A549 (cell line): Measurements from ENCODE around the gene UNC45A. TPM values are rescaled to one million over a fixed set of nuclear protein-coding genes. Genes with fewer than 3 reads are reported as not detected.

Experiments used
- ATAC-seq, 2 experiments: fragments of 200-7000 bp in 1 of 2; fragments of >200 bp in 1 of 2; cut with Nextera tagmentation in 1 of 2; cut with Tn5 transposase in 1 of 2; 3 replicates each; pipeline versions ENCODE4 v1.8.0 to v1.9.1; 2018 to 2020; ENCODE audit warnings: mild to moderate bottlenecking in 1 of 2, moderate library complexity in 1 of 2
- CTCF ChIA-PET: fragments of 300-600 bp; sonication (Branson Sonifier 250); formaldehyde crosslinking; extraction: SDS; loops from one replicate; lab custom pipeline; 2021; ENCODE audit warnings: antibody characterized with exemption, inconsistent platforms; lab: Yijun Ruan, JAX
- POLR2A ChIA-PET: fragments of 350-600 bp; formaldehyde crosslinking; extraction: SDS; loops from one replicate; lab custom pipeline; 2021; ENCODE audit warnings: antibody characterized with exemption, inconsistent platforms; lab: Yijun Ruan, JAX
- DNase-seq, 2 experiments: peaks; one replicate each; pipeline versions ENCODE4 v3.0.0 to v3.0.0-alpha.2; 2011 to 2016; ENCODE audit warnings: low read depth in 1 of 2, low spot score in 1 of 2
- FAIRE-seq: peaks from 2 replicates; lab custom pipeline; 2011; peaks lifted over from hg19 to GRCh38; lab: Jason Lieb, UNC
- H3K27ac ChIP-seq, 2 experiments: fragments of >200 bp; sonication (Bioruptor Twin); formaldehyde crosslinking; 3 replicates each; pipeline ENCODE4 v1.5.1; 2016 to 2017
- H3K4me1 ChIP-seq: fragments of >200 bp; sonication (Bioruptor Twin); formaldehyde crosslinking; 3 replicates; pipeline ENCODE4 v1.6.1; 2016
- H3K4me2 ChIP-seq: fragments of >200 bp; sonication (Bioruptor Twin); formaldehyde crosslinking; 3 replicates; pipeline ENCODE4 v1.6.1; 2016
- H3K4me3 ChIP-seq: fragments of >200 bp; sonication (Bioruptor Twin); formaldehyde crosslinking; 3 replicates; pipeline ENCODE4 v1.5.1; 2016
- H3K9me3 ChIP-seq: fragments of >200 bp; sonication (Bioruptor Twin); formaldehyde crosslinking; 3 replicates; pipeline ENCODE4 v1.6.1; 2016
- BCL3 ChIP-seq: fragments of >200 bp; sonication (Bioruptor Twin); formaldehyde crosslinking; IDR thresholded peaks from 3 replicates; pipeline ENCODE4 v1.6.1; 2016
- BHLHE40 ChIP-seq: IDR thresholded peaks from 2 replicates; pipeline ENCODE4 v1.6.1; 2012; ENCODE audit warnings: low read depth, low read length, inconsistent platforms
- CHD2 ChIP-seq: fragments of 150-350 bp; IDR thresholded peaks from 2 replicates; pipeline ENCODE4 v1.6.1; 2014; ENCODE audit warnings: low read length; ENCODE audit not compliant: partially characterized antibody
- CHD4 ChIP-seq: fragments of 200-600 bp; sonication (generic); IDR thresholded peaks from 2 replicates; pipeline ENCODE4 v1.6.1; 2016; ENCODE audit warnings: antibody characterized with exemption, mild to moderate bottlenecking, borderline replicate concordance
- E2F6 ChIP-seq: IDR thresholded peaks from 2 replicates; pipeline ENCODE4 v1.6.1; 2012; ENCODE audit warnings: low read depth, borderline replicate concordance
- EHF ChIP-seq: fragments of 250-450 bp; sonication (Bioruptor Pico); IDR thresholded peaks from 2 replicates; pipeline ENCODE4 v1.5.0; 2020; ENCODE audit warnings: mild to moderate bottlenecking
- EHMT2 ChIP-seq: fragments of 200-600 bp; sonication (generic); IDR thresholded peaks from 2 replicates; pipeline ENCODE4 v1.6.1; 2016; ENCODE audit warnings: antibody characterized with exemption, low read depth, mild to moderate bottlenecking, moderate library complexity
- ELK1 ChIP-seq: fragments of 150-350 bp; IDR thresholded peaks from 2 replicates; pipeline ENCODE4 v1.6.1; 2014; ENCODE audit warnings: low read depth, mild to moderate bottlenecking, low read length
- EP300 ChIP-seq, 2 experiments: fragments of >200 bp; sonication (Bioruptor Twin); formaldehyde crosslinking; IDR thresholded peaks; 2 replicates in 1 of 2; 3 replicates in 1 of 2; pipeline ENCODE4 v1.6.1; 2016 to 2017
- ESRRA ChIP-seq: fragments of 150-350 bp; IDR thresholded peaks from 2 replicates; pipeline ENCODE4 v1.6.1; 2014; ENCODE audit warnings: mild to moderate bottlenecking, low read length, borderline replicate concordance
- FOSB ChIP-seq: fragments of 250-450 bp; sonication (Bioruptor Pico); IDR thresholded peaks from 2 replicates; pipeline ENCODE4 v1.5.0; 2020; ENCODE audit warnings: mild to moderate bottlenecking, moderate library complexity
- FOXS1 ChIP-seq: fragments of 250-450 bp; sonication (Bioruptor Pico); IDR thresholded peaks from 2 replicates; pipeline ENCODE4 v1.5.0; 2020; ENCODE audit warnings: mild to moderate bottlenecking, moderate library complexity
- GATA3 ChIP-seq: IDR thresholded peaks from 2 replicates; pipeline ENCODE4 v1.6.1; 2012; ENCODE audit warnings: borderline replicate concordance
- HDAC2 ChIP-seq: fragments of 200-600 bp; sonication (generic); IDR thresholded peaks from 2 replicates; pipeline ENCODE4 v1.6.1; 2016
- HES2 ChIP-seq: fragments of >200 bp; sonication (Bioruptor Twin); formaldehyde crosslinking; IDR thresholded peaks from 2 replicates; pipeline ENCODE4 v1.6.1; 2016
- HOXB13 ChIP-seq: fragments of 250-450 bp; sonication (Bioruptor Pico); IDR thresholded peaks from 2 replicates; pipeline ENCODE4 v1.5.0; 2020; ENCODE audit warnings: low read depth, mild to moderate bottlenecking, moderate library complexity
- HOXB5 ChIP-seq: fragments of 250-450 bp; sonication (Bioruptor Pico); IDR thresholded peaks from 2 replicates; pipeline ENCODE4 v1.5.0; 2020; ENCODE audit warnings: mild to moderate bottlenecking, moderate library complexity
- KDM1A ChIP-seq: fragments of 200-600 bp; sonication (generic); IDR thresholded peaks from 2 replicates; pipeline ENCODE4 v1.6.1; 2016; ENCODE audit warnings: low read depth, mild to moderate bottlenecking
- KDM5A ChIP-seq: fragments of 200-600 bp; sonication (generic); IDR thresholded peaks from 2 replicates; pipeline ENCODE4 v1.6.1; 2016; ENCODE audit warnings: antibody characterized with exemption, mild to moderate bottlenecking
- MYC ChIP-seq: IDR thresholded peaks from 2 replicates; pipeline ENCODE4 v1.6.1; 2012; ENCODE audit warnings: mild to moderate bottlenecking, inconsistent platforms, low read length, improper control_type of control experiment, borderline replicate concordance
- NFE2L2 ChIP-seq: fragments of 150-350 bp; conservative IDR thresholded peaks from 2 replicates; pipeline ENCODE4 v1.6.1; 2014; ENCODE audit warnings: low read length
- NPAS2 ChIP-seq: fragments of 250-450 bp; sonication (Bioruptor Pico); IDR thresholded peaks from 2 replicates; pipeline ENCODE4 v1.8.0; 2022; ENCODE audit warnings: mild to moderate bottlenecking, moderate library complexity, borderline replicate concordance
- NR3C1 ChIP-seq: fragments of >200 bp; sonication (Bioruptor Twin); formaldehyde crosslinking; IDR thresholded peaks from 3 replicates; pipeline ENCODE4 v1.6.1; 2017
- PHF8 ChIP-seq: fragments of 200-600 bp; sonication (generic); IDR thresholded peaks from 2 replicates; pipeline ENCODE4 v1.6.1; 2016; ENCODE audit warnings: low read depth, mild to moderate bottlenecking, antibody characterized with exemption, moderate library complexity, borderline replicate concordance
- POLR2A ChIP-seq: IDR thresholded peaks from 2 replicates; pipeline ENCODE4 v1.6.1; 2012; ENCODE audit warnings: mild to moderate bottlenecking, low read length
- RAD21 ChIP-seq, 2 experiments: fragments of >200 bp in 1 of 2; sonication (Bioruptor Twin) in 1 of 2; formaldehyde crosslinking in 1 of 2; IDR thresholded peaks in 1 of 2; conservative IDR thresholded peaks in 1 of 2; 2 replicates in 1 of 2; 3 replicates in 1 of 2; pipeline ENCODE4 v1.6.1; 2012 to 2018; ENCODE audit warnings: inconsistent platforms in 1 of 2
- RARB ChIP-seq: fragments of 250-450 bp; sonication (Bioruptor Pico); IDR thresholded peaks from 2 replicates; pipeline ENCODE4 v1.8.0; 2021; ENCODE audit warnings: mild to moderate bottlenecking, moderate library complexity
- REST ChIP-seq: fragments of 200-600 bp; sonication (generic); IDR thresholded peaks from 2 replicates; pipeline ENCODE4 v1.6.1; 2016; ENCODE audit warnings: antibody characterized with exemption, mild to moderate bottlenecking, moderate library complexity
- SMC3 ChIP-seq: fragments of >200 bp; sonication (Bioruptor Twin); formaldehyde crosslinking; IDR thresholded peaks from 3 replicates; pipeline ENCODE4 v1.6.1; 2018; ENCODE audit warnings: inconsistent platforms
- TFCP2L1 ChIP-seq: fragments of 250-450 bp; sonication (Bioruptor Pico); IDR thresholded peaks from 2 replicates; pipeline ENCODE4 v1.5.0; 2021; ENCODE audit warnings: mild to moderate bottlenecking
- TP53 ChIP-seq: fragments of 250-450 bp; sonication (Bioruptor Pico); IDR thresholded peaks from 2 replicates; pipeline ENCODE4 v1.5.0; 2021; ENCODE audit warnings: mild to moderate bottlenecking, moderate library complexity
- USF2 ChIP-seq: fragments of 450-650 bp; IDR thresholded peaks from 2 replicates; pipeline ENCODE4 v1.6.1; 2014; ENCODE audit warnings: antibody characterized with exemption
- ZC3H11A ChIP-seq: fragments of 450-650 bp; IDR thresholded peaks from 2 replicates; pipeline ENCODE4 v1.6.1; 2014; ENCODE audit warnings: antibody characterized with exemption, mild to moderate bottlenecking
- ZNF302 ChIP-seq: fragments of 250-450 bp; sonication (Bioruptor Pico); IDR thresholded peaks from 2 replicates; pipeline ENCODE4 v1.9.0; 2021; ENCODE audit warnings: inconsistent platforms, mild to moderate bottlenecking, moderate library complexity
- ZSCAN20 ChIP-seq: fragments of 250-450 bp; sonication (Bioruptor Pico); IDR thresholded peaks from 2 replicates; pipeline ENCODE4 v1.8.0; 2022; ENCODE audit warnings: mild to moderate bottlenecking, moderate library complexity
- WGBS: methylation state at CpG from one replicate; pipeline ENCODE4 v1.1.6; 2017; ENCODE audit errors: missing lambda C conversion rate; 5-methylcytosine and 5-hydroxymethylcytosine counted together
- polyA plus RNA-seq, 4 experiments: library from polyadenylated mRNA; depleted of rRNA in 3 of 4; stranded (reverse); fragments of >200 nt; fragmentation: RNase III in 1 of 4; extraction: RNeasy Plus Mini Kit Qiagen cat#74134 plus additional on column Dnase treatment in 1 of 4; gene quantifications; 2 replicates in 3 of 4; 3 replicates in 1 of 4; pipeline ENCODE4 v1.2.3, GENCODE V29; 2011 to 2017

The UNC45A gene
- polyA plus RNA-seq, 2 of the 4 experiments (the other 2 are of a cell fraction), result 48.2 to 80.4 TPM

GRCh38 chr15:90934256-90934948 lies 683 bp upstream of the UNC45A start:
- peaks cover 30% of the 10 kb centered on the region for H3K4me1 ChIP-seq
- peak overlapping the region; percentile 73 for H3K4me3 ChIP-seq
- H3K27ac ChIP-seq, result peak overlapping the region; percentile 82 to 91
- ATAC-seq (peak; percentile 44 to 69), FAIRE-seq (no peak), DNase-seq (peak; percentile 91 to 98)
- H3K4me2 ChIP-seq, result peak overlapping the region; percentile 94
- ChIA-PET CTCF (interaction anchor here (0.6 to 16.4 kb wide), 39 partner anchors 11 to 791 kb away, joined by 3 to 536 read pairs (median 5); partner anchors contain the start of genes FES, FURIN, MAN2A2 and RCCD1), POLR2A (interaction anchor here (0.8 to 2.3 kb wide), 3 partner anchors 10 to 20 kb away, joined by 4 to 11 read pairs (median 5); partner anchors contain the start of gene RCCD1)
- no peaks in the 10 kb centered on the region for H3K9me3 ChIP-seq
- 4% methylated on average over 18 of the region's 19 CpGs for WGBS
- no peak for TF ChIP-seq TFCP2L1
- no peak for TF ChIP-seq ELK1
- 0 out of 2 replicates have a peak, but pooled peaks have one; percentile 25 for TF ChIP-seq HOXB5
- TF ChIP-seq BCL3, result no peak
- TF ChIP-seq PHF8, result no peak
- no peak for TF ChIP-seq E2F6
- no peak for TF ChIP-seq CHD2
- no peak; the same call in 1 of the 2 replicates for TF ChIP-seq HOXB13
- no peak for TF ChIP-seq KDM5A
- TF ChIP-seq ZSCAN20 (CRISPR knock-in tag), result no peak
- no peak for TF ChIP-seq FOSB (CRISPR knock-in tag)
- no peak for TF ChIP-seq NFE2L2
- TF ChIP-seq KDM1A, result no peak
- no peak for TF ChIP-seq ESRRA
- TF ChIP-seq CHD4, result no peak
- TF ChIP-seq MYC, result no peak
- TF ChIP-seq ZNF302, result no peak
- TF ChIP-seq EHF (CRISPR knock-in tag), result no peak
- no peak for TF ChIP-seq HDAC2
- TF ChIP-seq GATA3, result no peak
- TF ChIP-seq HES2, result no peak
- no peak for TF ChIP-seq NR3C1
- no peak for TF ChIP-seq FOXS1 (CRISPR knock-in tag)
- peak; percentile 64 for TF ChIP-seq SMC3
- TF ChIP-seq RARB (CRISPR knock-in tag), result no peak
- peak; percentile 77 to 81 for TF ChIP-seq RAD21 (conservative IDR thresholded peaks at IDR 0.05 in 1 of 2, IDR thresholded peaks at IDR 0.05 in 1 of 2)
- no peak for TF ChIP-seq EP300 (IDR thresholded peaks at IDR 0.05)
- no peak for TF ChIP-seq USF2
- TF ChIP-seq TP53 (CRISPR knock-in tag), result 0 out of 2 replicates have a peak, but pooled peaks have one; percentile 4
- no peak for TF ChIP-seq ZC3H11A
- no peak for TF ChIP-seq POLR2A
- no peak for TF ChIP-seq REST
- no peak for TF ChIP-seq EHMT2
- no peak for TF ChIP-seq NPAS2 (CRISPR knock-in tag)
- no peak for TF ChIP-seq BHLHE40
